ENCODE measurements around the gene ARPC1B. TPM values are rescaled to one million over a fixed set of nuclear protein-coding genes. Genes with fewer than 3 reads are reported as not detected.

Gene ARPC1B
- total RNA-seq, 3 donors from 2014 or later (not counting 1 experiment from before 2014, with no cell fraction given), result 161 to 184 (median 179) TPM

DNA sequence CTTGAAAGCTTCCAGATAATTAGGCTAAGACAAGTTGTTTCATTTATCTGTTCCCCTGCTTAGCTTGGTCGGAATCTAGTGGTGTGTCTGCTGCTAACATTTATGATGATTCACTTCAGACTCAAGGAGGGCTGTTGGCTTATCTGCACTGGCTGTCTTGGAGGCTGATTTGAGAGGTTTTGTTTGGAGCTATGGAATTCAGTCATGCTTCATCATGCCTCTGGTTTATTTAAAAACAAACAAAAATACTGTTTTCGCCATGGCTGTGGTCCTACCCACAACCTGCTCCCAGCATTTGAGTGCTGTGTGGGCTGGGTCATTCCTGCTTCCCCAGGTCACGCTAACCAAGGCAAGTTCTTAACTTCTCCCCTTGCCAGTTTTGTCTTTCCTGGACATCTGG lies 11.7 kb upstream of the ARPC1B start:
- no peak for TF ChIP-seq CTCF (IDR thresholded peaks at IDR 0.05)
- H3K27ac Mint-ChIP-seq, result no peak overlapping the region
- no peaks in the 10 kb centered on the region for H3K9me3 Mint-ChIP-seq
- H3K4me3 Mint-ChIP-seq, result no peak overlapping the region
- H3K27me3 ChIP-seq (ENCODE audit: control insufficient read depth, insufficient read depth, low read length), result no peaks in the 10 kb centered on the region
- H3K4me3 ChIP-seq (ENCODE audit: low read length), result no peak overlapping the region
- no peaks in the 10 kb centered on the region for H3K36me3 Mint-ChIP-seq
- no peak overlapping the region for H3K27ac ChIP-seq (ENCODE audit: low read length)
- 100% methylated on average over 3 of the region's 3 CpGs for WGBS (ENCODE audit: insufficient coverage)
- no peak for ATAC-seq
- H3K36me3 ChIP-seq (ENCODE audit: control insufficient read depth, insufficient read depth, low read length), result peaks cover 70% of the 10 kb centered on the region
- H3K4me1 ChIP-seq (ENCODE audit: control insufficient read depth, insufficient read depth, low read length), result no peaks in the 10 kb centered on the region
- intact Hi-C loops (cut with micrococcal nuclease), result no loop called here
- peaks cover 0 to 4% of the 10 kb centered on the region in 2 donors for H3K4me1 Mint-ChIP-seq
- H3K27me3 Mint-ChIP-seq (ENCODE audit: low read depth in 2 of 2), result no peaks in the 10 kb centered on the region
- H3K9me3 ChIP-seq (ENCODE audit: control insufficient read depth, insufficient read depth, low read length), result no peaks in the 10 kb centered on the region
- DNase-seq, result no peak

- Mint-ChIP-seq H3K4me1 (peaks cover 0 to 4% of the 10 kb centered on the region in 2 donors), H3K4me3 (no peak overlapping the region), H3K36me3 (no peaks in the 10 kb centered on the region), H3K27ac (no peak overlapping the region), H3K9me3 (no peaks in the 10 kb centered on the region), H3K27me3 (ENCODE audit: low read depth in 2 of 2) (no peaks in the 10 kb centered on the region)
- DNase-seq (no peak), ATAC-seq (no peak)
- Histone ChIP-seq H3K36me3 (ENCODE audit: control insufficient read depth, insufficient read depth, low read length) (peaks cover 66% of the 10 kb centered on the region), H3K9me3 (ENCODE audit: control insufficient read depth, insufficient read depth, low read length) (no peaks in the 10 kb centered on the region), H3K27ac (ENCODE audit: low read length) (no peak overlapping the region), H3K4me1 (ENCODE audit: control insufficient read depth, insufficient read depth, low read length) (no peaks in the 10 kb centered on the region), H3K27me3 (ENCODE audit: control insufficient read depth, insufficient read depth, low read length) (no peaks in the 10 kb centered on the region), H3K4me3 (ENCODE audit: low read length) (no peak overlapping the region)
- intact Hi-C loops (cut with micrococcal nuclease), result no loop called here
- WGBS (ENCODE audit: insufficient coverage), result 100% methylated on average over 4 of the region's 5 CpGs
- no peak for TF ChIP-seq CTCF (IDR thresholded peaks at IDR 0.05)
Observed at GRCh38 chr7:99363286-99363685, 11.2 kb upstream of the ARPC1B start.

DNA sequence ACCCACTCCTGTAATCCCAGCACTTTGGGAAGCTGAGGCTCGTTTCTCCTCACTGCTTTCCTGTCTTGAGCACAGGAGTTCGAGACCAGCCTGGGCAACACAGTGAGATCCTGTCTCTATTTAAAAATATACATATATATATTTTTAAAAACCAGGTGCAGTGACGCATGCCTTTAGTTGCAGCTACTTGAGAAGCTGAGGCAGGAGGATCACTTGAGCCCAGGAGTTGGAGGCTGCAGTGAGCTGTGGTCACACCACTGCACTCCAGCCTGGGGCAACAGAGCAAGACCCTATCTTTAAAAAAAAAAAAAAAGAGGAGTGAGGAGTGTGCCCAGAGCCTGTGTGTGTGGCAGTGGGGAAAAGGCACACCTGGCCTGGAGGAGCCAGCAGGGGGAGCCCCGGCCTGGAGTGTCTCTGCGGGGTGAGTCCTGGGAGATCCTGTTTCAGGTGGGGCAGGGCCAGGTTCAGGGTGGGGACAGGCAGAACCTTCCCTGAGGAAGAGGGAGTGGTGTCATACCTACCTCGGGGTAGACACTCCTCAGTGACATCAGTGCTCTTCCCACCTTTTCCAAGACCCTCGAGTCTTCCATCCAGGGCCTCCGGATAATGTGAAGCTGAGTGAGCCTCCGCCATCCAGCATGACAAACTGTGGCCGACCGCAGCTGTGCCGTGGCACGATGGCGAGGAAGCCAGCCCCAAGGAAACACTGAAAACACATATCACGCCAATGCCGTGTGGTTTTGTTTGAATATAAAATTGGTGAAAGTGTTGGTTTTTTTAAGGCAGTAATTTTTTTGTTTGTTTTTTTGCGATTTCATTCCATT lies 9.0 kb upstream of the ARPC1B start:
- Mint-ChIP-seq H3K27me3 (ENCODE audit: low read depth in 2 of 2) (no peaks in the 10 kb centered on the region), H3K4me1 (peaks cover 0 to 4% of the 10 kb centered on the region in 2 donors), H3K27ac (no peak overlapping the region), H3K4me3 (no peak overlapping the region), H3K9me3 (no peaks in the 10 kb centered on the region), H3K36me3 (no peaks in the 10 kb centered on the region)
- H3K27me3 ChIP-seq (ENCODE audit: control insufficient read depth, insufficient read depth, low read length), result no peaks in the 10 kb centered on the region
- DNase-seq (peak; percentile 55 to 81), ATAC-seq (peak; percentile 57 to 84 (median 83))
- no peak overlapping the region for H3K27ac ChIP-seq (ENCODE audit: low read length)
- intact Hi-C loops (cut with micrococcal nuclease), result loop anchor here (1.0 kb wide), 1 partner anchor 22 kb away; no protein-coding TSS in a partner anchor
- H3K4me3 ChIP-seq (ENCODE audit: low read length), result no peak overlapping the region
- H3K36me3 ChIP-seq (ENCODE audit: control insufficient read depth, insufficient read depth, low read length), result peaks cover 50% of the 10 kb centered on the region
- whole genome bisulfite sequencing (ENCODE audit: insufficient coverage), result 80% methylated on average over 15 of the region's 17 CpGs
- H3K4me1 ChIP-seq (ENCODE audit: control insufficient read depth, insufficient read depth, low read length), result no peaks in the 10 kb centered on the region
- TF ChIP-seq CTCF (IDR thresholded peaks at IDR 0.05), result peak; percentile 52
- no peaks in the 10 kb centered on the region for H3K9me3 ChIP-seq (ENCODE audit: control insufficient read depth, insufficient read depth, low read length)

Data from natural killer cell (primary cell).